Central memory CD8-positive, alpha-beta T cell (primary cell): Measurements from ENCODE around the gene TMEM63A.

Experiments used
- ATAC-seq: fragments of 150-1000 bp; cut with Tn5 transposase; replicated peaks from 2 replicates; pipeline ENCODE4 v1.10.0; 2022; ENCODE audit warnings: mild to moderate bottlenecking, moderate FRiP score, moderate number of reproducible peaks; ENCODE audit not compliant: poor library complexity, severe bottlenecking; ENCODE audit errors: extremely low read depth
- DNase-seq, 2 donors: peaks; one replicate each; pipeline ENCODE4 v3.0.0; 2021; ENCODE audit warnings: low spot score in 2 of 2
- H3K27ac Mint-ChIP-seq: one replicate; pipeline ENCODE4 v1.8.0; 2022; ENCODE audit warnings: low read depth, mild to moderate bottlenecking, moderate library complexity, mixed read lengths
- H3K27me3 Mint-ChIP-seq: one replicate; pipeline ENCODE4 v1.8.0; 2022; ENCODE audit warnings: mixed read lengths
- H3K36me3 Mint-ChIP-seq: one replicate; pipeline ENCODE4 v1.8.0; 2022; ENCODE audit warnings: mild to moderate bottlenecking, moderate library complexity, mixed read lengths; ENCODE audit not compliant: insufficient read depth
- H3K4me1 Mint-ChIP-seq: one replicate; pipeline ENCODE4 v1.8.0; 2022; ENCODE audit warnings: mixed read lengths
- H3K4me3 Mint-ChIP-seq: one replicate; pipeline ENCODE4 v1.8.0; 2022; ENCODE audit warnings: mild to moderate bottlenecking, moderate library complexity, mixed read lengths
- H3K9me3 Mint-ChIP-seq: one replicate; pipeline ENCODE4 v1.8.0; 2022; ENCODE audit warnings: mixed read lengths

The TMEM63A gene

DNA sequence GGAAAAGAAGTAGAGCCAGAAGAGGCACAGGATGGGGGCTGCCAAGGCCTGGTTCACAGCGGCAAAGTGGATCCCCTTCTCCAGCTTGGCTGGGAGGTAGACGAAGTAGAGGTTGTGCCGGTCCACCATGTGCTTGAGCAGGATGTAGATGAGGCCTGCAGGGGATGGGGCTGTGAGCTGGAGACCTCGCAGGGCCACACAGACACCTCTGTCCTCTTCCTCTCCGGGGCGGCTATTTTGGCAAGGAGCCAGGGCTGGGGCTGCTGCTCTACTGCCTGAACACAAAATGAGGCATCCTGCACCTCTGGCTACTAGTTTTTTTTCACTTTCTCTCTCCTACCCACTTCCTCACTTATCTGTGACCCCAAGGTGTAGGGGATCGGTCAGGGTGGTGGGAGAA lies 32.3 kb downstream of the TMEM63A start:
- Mint-ChIP-seq H3K4me1 (peaks cover 74% of the 10 kb centered on the region), H3K27me3 (no peaks in the 10 kb centered on the region), H3K27ac (peak overlapping the region; percentile 94), H3K4me3 (peak overlapping the region; percentile 42), H3K36me3 (peaks cover 40% of the 10 kb centered on the region), H3K9me3 (no peaks in the 10 kb centered on the region)
- DNase-seq (peak; percentile 38 to 40), ATAC-seq (peak; percentile 15)

DNA sequence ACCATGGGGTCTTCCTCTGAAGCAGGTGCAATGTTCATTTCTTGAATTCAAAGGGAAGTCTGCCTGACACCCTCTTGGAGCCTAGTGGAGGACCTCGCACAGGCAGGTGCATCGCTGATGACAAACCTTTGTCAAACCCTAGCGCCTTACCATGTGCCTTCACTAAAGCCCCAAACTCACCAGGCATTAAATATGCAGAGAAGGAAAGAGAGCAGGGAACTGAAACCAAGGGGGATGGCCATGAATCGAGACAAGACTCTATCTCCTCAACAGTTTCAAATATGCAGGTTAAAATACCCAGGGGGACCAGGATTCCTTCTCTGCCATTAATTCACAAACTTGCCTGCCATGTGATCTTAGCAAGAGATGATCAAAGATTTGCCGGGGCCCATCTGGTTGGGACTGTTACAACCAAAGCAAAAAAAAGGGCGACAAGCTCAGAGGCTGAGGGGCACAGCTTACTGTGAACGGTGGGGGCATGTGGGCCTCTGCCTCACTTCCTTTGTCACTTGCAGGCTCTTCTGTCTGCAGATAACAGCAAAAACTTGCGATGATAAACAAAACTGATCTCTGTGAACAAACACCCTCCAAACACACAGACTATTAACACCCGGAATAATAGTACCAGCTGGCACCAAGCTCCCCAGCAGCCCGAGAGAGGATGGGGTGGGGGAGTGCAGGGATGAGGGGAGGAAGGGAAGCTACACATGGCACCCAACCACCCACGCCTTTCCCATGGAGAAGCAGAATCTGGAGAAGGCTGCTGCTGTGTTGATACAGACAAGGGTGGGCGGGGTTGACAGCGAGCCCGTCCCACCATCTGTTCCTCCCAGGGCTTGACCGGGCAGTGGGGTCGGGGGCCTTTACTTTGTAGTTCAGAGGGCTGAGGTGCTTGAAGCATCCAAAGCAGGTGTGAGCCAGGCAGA lies 33.9 kb downstream of the TMEM63A start:
- Mint-ChIP-seq H3K9me3 (no peaks in the 10 kb centered on the region), H3K27ac (peak overlapping the region; percentile 94), H3K4me3 (peak overlapping the region; percentile 68), H3K4me1 (peaks cover 61% of the 10 kb centered on the region), H3K36me3 (peaks cover 34% of the 10 kb centered on the region), H3K27me3 (no peaks in the 10 kb centered on the region)
- peak; percentile 84 for ATAC-seq
- peak in 1 of 2 donors; percentile 44 for DNase-seq

DNA sequence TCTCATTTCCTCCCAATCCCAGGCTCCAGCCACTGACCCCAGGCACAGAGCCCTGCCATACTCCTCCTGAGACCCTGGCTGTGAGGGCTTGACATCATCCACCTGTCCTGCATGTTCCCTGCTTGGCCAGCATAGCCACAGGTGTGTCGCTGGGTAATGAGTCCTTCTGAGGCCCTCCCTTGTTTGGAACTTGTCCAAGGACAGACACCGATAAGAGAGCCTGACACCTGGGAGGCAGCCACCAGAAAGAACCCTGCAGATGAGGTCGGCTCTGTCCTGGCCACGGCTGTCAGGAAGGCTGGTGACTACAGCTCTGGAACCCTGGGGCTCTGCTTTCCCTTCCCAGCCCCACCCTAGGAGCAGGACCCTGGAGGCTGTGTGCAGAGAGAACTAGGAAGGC lies 34.6 kb downstream of the TMEM63A start:
- peaks cover 60% of the 10 kb centered on the region for H3K4me1 Mint-ChIP-seq

DNA sequence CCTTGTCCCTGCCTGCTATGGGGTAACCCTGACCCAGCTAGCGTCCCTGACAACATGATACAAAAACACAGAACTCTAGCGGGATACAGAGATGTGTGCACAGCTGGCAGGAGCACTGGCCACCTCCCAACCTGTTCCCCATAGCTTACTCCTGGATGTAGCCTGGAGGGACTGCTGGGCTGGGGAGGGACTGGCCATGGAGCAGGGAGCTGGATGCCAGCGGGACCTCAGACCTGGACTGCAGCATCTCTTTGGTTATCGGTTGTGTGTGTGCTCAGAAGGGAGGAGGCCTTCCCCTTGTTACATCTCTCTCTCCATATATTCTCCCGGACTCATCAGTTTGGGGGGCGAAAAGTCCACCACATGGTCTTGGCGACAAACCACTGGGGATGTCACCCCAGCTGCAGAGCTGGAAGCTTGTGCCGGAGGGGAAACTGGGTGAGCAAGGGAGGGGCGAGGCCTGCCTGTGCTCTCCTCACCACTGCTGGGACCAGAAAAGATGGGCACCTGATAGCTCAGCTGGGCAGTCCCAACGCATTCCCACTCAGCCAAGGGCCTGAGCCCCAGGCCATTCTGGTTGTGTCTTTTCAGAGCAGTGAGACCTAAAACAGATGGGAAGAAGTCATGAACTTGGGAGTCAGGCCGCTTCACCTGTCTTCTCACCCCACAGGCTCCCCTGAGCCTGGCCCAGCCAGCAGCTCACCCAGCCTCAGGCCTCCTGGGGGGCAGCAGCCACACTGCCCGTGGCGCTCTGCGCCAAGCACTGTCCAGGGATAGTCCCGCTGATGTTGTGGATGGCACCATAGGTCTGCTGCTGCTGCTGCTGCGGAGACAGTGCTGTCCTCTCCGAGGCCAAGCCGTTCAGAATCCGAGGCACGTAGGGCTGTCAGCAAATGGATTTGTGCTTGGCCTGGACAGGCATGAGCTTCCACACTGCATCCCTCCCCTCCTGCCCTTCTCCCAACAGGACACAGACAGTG lies 35.6 kb downstream of the TMEM63A start:
- Mint-ChIP-seq H3K36me3 (peaks cover 24% of the 10 kb centered on the region), H3K4me1 (peaks cover 50% of the 10 kb centered on the region), H3K4me3 (no peak overlapping the region), H3K27ac (peak overlapping the region; percentile 94), H3K27me3 (no peaks in the 10 kb centered on the region), H3K9me3 (no peaks in the 10 kb centered on the region)
- ATAC-seq, result no peak
- no peak for DNase-seq

More for the DNA sequence above, 34.6 kb downstream of the TMEM63A start:
- Mint-ChIP-seq H3K9me3 (no peaks in the 10 kb centered on the region), H3K27me3 (no peaks in the 10 kb centered on the region), H3K36me3 (peaks cover 27% of the 10 kb centered on the region), H3K27ac (peak overlapping the region; percentile 94), H3K4me3 (peak overlapping the region; percentile 68)
- ATAC-seq (no peak), DNase-seq (no peak)

DNA sequence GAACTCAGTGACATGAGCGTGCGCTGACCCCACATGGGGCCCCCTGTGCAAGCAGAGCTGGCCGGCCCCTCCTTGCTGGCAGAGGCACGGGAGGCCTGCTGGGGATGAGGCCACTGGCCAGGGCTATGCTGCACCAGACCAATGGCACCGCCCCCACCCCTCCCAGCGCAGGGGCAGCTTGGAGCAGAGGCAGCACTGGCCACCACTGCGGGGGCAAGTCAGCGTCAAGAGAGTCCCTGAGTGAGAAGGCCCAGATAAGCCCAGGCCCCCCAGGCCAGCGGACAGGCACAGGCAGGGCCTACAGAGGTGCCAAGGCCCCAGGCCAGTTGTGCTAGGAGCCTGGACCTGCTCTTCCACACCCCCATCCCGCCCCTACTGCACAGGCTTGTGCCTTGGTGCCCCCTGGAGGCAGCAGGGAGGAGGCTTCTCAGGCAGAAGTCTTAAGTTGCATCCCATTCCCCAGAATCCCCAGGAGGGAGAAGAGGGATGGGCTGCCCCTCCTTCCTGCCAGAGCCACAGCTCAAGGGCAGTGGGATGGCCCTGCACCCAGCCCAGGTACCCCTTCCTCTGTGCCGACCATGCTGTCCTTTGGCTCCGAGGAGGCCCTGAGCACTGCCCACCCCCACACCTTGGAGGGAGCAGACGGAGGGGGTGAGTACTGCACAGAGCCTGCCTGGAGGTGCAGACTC lies 36.5 kb downstream of the TMEM63A start:
- no peak for DNase-seq
- no peak overlapping the region for H3K4me3 Mint-ChIP-seq
- H3K36me3 Mint-ChIP-seq, result peaks cover 23% of the 10 kb centered on the region
- H3K27ac Mint-ChIP-seq, result no peak overlapping the region
- peaks cover 46% of the 10 kb centered on the region for H3K4me1 Mint-ChIP-seq
- H3K27me3 Mint-ChIP-seq, result no peaks in the 10 kb centered on the region
- H3K9me3 Mint-ChIP-seq, result no peaks in the 10 kb centered on the region
- ATAC-seq, result no peak

DNA sequence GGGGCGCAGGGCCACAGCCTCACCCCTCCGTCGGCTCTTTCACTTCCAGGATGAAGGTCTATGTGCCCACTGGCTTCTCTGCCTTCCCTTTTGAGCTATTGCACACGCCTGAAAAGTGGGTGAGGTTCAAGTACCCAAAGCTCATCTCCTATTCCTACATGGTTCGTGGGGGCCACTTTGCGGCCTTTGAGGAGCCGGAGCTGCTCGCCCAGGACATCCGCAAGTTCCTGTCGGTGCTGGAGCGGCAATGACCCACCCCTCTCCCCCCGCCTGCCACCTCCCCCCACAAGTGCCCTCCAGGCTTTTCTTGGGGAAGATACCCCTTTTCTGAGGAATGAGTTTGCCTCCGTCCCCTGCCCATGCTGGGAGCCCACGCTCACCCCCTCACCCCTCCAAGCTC lies 37.1 kb downstream of the TMEM63A start:
- peaks cover 23% of the 10 kb centered on the region for H3K36me3 Mint-ChIP-seq
- H3K27me3 Mint-ChIP-seq, result no peaks in the 10 kb centered on the region
- ATAC-seq, result no peak
- H3K9me3 Mint-ChIP-seq, result no peaks in the 10 kb centered on the region
- peaks cover 46% of the 10 kb centered on the region for H3K4me1 Mint-ChIP-seq
- H3K4me3 Mint-ChIP-seq, result no peak overlapping the region
- no peak overlapping the region for H3K27ac Mint-ChIP-seq
- DNase-seq, result no peak

DNA sequence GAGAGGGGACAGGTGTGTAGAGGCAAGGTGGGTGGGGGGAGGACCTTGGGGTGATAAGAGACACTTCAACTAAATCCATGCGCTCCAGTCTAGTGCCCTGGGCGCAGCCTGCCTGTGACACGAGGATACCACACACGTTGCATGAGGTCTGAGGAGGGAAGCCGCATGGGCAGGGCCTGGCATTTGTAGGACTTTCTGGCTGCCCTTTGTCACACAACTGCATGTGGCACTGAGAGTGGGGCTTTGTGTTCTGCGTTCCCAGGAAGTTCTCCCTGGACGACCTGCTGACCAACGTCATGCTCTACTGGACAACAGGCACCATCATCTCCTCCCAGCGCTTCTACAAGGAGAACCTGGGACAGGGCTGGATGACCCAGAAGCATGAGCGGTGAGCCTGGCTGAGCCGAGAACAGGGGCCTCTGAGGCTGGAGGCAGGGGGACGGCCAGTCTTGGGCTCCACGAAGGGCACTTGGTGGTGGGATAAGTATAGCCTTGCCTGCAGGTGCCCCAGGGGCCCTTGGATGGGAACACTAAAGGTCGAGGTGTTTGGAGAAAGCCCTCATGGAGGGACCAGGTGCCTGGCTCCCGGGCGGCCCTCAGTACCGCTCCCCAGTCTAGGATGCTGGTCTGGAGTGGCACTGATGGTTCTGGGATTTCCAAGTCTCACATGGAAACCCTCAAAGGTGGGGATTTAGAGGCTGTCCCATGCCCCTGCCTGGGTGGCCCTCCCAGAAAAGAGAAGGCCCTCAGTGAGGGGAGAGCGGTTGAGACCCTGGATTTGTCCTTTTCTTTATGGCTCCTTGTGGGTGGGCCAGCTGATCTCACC lies 37.7 kb downstream of the TMEM63A start:
- no peak overlapping the region for H3K27ac Mint-ChIP-seq
- H3K27me3 Mint-ChIP-seq, result no peaks in the 10 kb centered on the region
- H3K9me3 Mint-ChIP-seq, result no peaks in the 10 kb centered on the region
- peaks cover 21% of the 10 kb centered on the region for H3K36me3 Mint-ChIP-seq
- H3K4me1 Mint-ChIP-seq, result peaks cover 44% of the 10 kb centered on the region
- ATAC-seq, result no peak
- no peak overlapping the region for H3K4me3 Mint-ChIP-seq
- no peak for DNase-seq

DNA sequence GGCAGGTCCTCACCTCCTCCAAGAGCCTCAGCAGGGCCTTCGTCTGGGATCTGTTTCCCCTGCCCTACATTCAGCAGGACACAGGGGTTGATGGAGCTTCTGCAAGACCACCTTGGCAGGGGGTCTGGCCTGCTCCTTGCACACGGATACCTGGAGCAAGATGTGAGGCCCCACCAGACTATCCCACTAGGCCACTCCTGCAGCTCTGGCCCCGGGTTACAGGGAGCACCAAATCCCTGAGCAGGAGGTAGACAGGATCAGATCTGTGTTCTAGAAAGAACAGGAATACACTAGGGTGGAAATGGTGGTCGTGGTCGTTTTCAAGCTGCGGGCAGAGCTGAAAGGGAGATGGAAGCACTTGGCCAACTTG lies 38.8 kb downstream of the TMEM63A start:
- Mint-ChIP-seq H3K4me1 (peaks cover 34% of the 10 kb centered on the region), H3K27ac (peak overlapping the region; percentile 11), H3K36me3 (peaks cover 18% of the 10 kb centered on the region), H3K4me3 (no peak overlapping the region), H3K9me3 (no peaks in the 10 kb centered on the region), H3K27me3 (no peaks in the 10 kb centered on the region)
- ATAC-seq, result no peak
- no peak for DNase-seq

DNA sequence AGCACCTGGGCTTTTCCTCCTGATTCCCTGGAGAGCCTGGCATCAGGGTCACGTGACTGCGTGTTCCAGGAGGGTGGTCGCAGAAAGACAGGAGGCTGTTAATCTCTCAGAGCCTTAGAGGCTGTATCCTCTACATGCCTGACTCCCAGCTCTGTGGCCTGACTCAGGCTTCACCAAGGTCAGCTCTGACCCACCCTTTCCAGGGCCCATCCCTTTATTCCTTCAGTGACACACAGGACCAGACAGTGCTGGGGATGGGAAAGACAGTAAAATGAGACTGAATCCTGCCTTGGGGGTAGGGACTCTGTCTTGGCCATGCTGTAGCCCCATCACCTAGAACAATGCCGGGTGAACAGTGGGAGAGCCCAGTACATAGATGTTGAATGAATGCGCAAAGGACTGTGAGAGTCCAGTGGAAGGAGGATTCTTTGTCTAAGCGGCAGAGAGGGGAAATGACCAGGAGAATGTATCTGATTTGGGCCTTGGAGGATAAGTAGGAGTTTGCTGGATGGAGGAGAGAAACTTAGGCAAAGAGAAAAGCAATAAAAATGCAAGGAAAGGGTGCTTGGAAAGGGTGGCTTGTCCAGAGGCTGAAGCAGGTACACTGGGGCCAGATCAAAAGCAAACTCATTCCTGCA lies 39.3 kb downstream of the TMEM63A start:
- ATAC-seq (no peak), DNase-seq (no peak)
- Mint-ChIP-seq H3K9me3 (no peaks in the 10 kb centered on the region), H3K27me3 (no peaks in the 10 kb centered on the region), H3K4me1 (peaks cover 29% of the 10 kb centered on the region), H3K36me3 (peaks cover 15% of the 10 kb centered on the region), H3K4me3 (no peak overlapping the region), H3K27ac (peak overlapping the region; percentile 35)

DNA sequence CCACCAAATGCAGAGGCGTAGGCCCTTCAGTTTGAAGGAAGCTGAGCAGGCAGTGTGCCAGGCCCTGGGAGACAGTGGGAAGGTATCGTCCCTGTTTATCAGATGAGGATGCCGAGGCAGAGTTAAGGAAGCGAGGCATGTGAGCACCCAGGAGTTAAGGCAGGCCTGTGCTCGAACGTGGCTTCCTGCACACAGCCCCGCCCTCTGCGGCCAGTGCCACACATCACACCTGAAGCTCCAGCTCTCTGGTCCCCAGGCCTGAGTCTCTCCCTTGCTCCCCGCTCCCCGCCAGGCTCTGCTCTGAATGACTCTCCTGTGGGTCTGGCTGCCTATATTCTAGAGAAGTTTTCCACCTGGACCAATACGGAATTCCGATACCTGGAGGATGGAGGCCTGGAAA lies 40.1 kb downstream of the TMEM63A start:
- Mint-ChIP-seq H3K27ac (peak overlapping the region; percentile 35), H3K36me3 (peaks cover 13% of the 10 kb centered on the region), H3K27me3 (no peaks in the 10 kb centered on the region), H3K4me1 (peaks cover 21% of the 10 kb centered on the region), H3K4me3 (no peak overlapping the region), H3K9me3 (no peaks in the 10 kb centered on the region)
- ATAC-seq (no peak), DNase-seq (no peak)

DNA sequence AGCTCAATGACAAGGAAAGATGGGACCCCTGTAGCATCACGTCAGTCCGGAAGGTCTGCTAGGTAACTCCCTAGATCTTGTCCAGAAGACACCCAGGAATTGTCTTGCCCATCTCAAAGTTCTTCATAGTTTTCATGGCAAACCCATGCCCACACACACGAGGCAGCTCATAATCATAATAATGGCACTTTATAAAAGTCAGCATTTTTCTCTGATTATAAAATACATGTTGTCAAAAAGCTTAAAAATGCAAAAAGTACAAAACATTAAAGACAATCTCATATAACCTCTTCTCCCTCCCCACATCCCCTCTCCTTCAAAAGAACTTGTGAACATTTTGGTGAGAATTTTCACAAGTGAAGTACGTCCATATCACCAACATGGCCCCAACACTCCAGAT lies 41.5 kb downstream of the TMEM63A start:
- DNase-seq, result no peak
- no peaks in the 10 kb centered on the region for H3K9me3 Mint-ChIP-seq
- H3K36me3 Mint-ChIP-seq, result peaks cover 13% of the 10 kb centered on the region
- no peak for ATAC-seq
- peaks cover 19% of the 10 kb centered on the region for H3K4me1 Mint-ChIP-seq
- H3K27ac Mint-ChIP-seq, result no peak overlapping the region
- no peak overlapping the region for H3K4me3 Mint-ChIP-seq
- H3K27me3 Mint-ChIP-seq, result no peaks in the 10 kb centered on the region
